ENCODE measurements around the gene CDY2A.
"Not testable (repeated sequence)": the region's sequence is repeated elsewhere in the genome, so short reads cannot be mapped to it uniquely, and the experiment has no call there.

The CDY2A gene

GRCh38 chrY:18025487-18025886, at the start of gene CDY2A:
Gene CDY2A, plus strand, starts transcription at chrY:18025787. Its CDS starts 328 bp downstream, at chrY:18026115.
- not testable (repeated sequence) for H3K4me2 ChIP-seq (ENCODE audit: low read length); H3K9me2 ChIP-seq (replicated peaks; ENCODE audit: control insufficient read depth, low read length); H3K79me2 ChIP-seq (ENCODE audit: control insufficient read depth, low read length); H3K9me3 ChIP-seq (ENCODE audit: control insufficient read depth, insufficient read depth, low read length); H3K27me3 ChIP-seq (ENCODE audit: control insufficient read depth, low read length); H3K4me3 ChIP-seq (ENCODE audit: low read length); H4K20me1 ChIP-seq (ENCODE audit: control insufficient read depth, insufficient read depth, low read depth, low read length); H3K36me3 ChIP-seq (ENCODE audit: control insufficient read depth, low read length); H3K27ac ChIP-seq (ENCODE audit: low read depth, low read length); H3F3A ChIP-seq (ENCODE audit: control insufficient read depth, insufficient read depth); H3K4me1 ChIP-seq (ENCODE audit: control insufficient read depth, low read length)

- H3K36me3 ChIP-seq (ENCODE audit: control insufficient read depth, low read length); H3K4me2 ChIP-seq (ENCODE audit: low read length); H3K9me3 ChIP-seq (ENCODE audit: control insufficient read depth, insufficient read depth, low read length); H3K9me2 ChIP-seq (replicated peaks; ENCODE audit: control insufficient read depth, low read length); H3K4me1 ChIP-seq (ENCODE audit: control insufficient read depth, low read length); H3K79me2 ChIP-seq (ENCODE audit: control insufficient read depth, low read length); H3F3A ChIP-seq (ENCODE audit: control insufficient read depth, insufficient read depth); H3K27me3 ChIP-seq (ENCODE audit: control insufficient read depth, low read length); H4K20me1 ChIP-seq (ENCODE audit: control insufficient read depth, insufficient read depth, low read depth, low read length); H3K4me3 ChIP-seq (ENCODE audit: low read length); H3K27ac ChIP-seq (ENCODE audit: low read depth, low read length): not testable (repeated sequence)
Observed at GRCh38 chrY:17997586-17997985, 28.0 kb upstream of the CDY2A start.

GRCh38 chrY:17998266-17998665, 27.3 kb upstream of the CDY2A start:
- H3K4me2 ChIP-seq (ENCODE audit: low read length); H3K4me3 ChIP-seq (ENCODE audit: low read length); H3F3A ChIP-seq (ENCODE audit: control insufficient read depth, insufficient read depth); H3K27me3 ChIP-seq (ENCODE audit: control insufficient read depth, low read length); H3K36me3 ChIP-seq (ENCODE audit: control insufficient read depth, low read length); H3K27ac ChIP-seq (ENCODE audit: low read depth, low read length); H4K20me1 ChIP-seq (ENCODE audit: control insufficient read depth, insufficient read depth, low read depth, low read length); H3K9me3 ChIP-seq (ENCODE audit: control insufficient read depth, insufficient read depth, low read length); H3K4me1 ChIP-seq (ENCODE audit: control insufficient read depth, low read length); H3K9me2 ChIP-seq (replicated peaks; ENCODE audit: control insufficient read depth, low read length); H3K79me2 ChIP-seq (ENCODE audit: control insufficient read depth, low read length): not testable (repeated sequence)

- H3K4me1 ChIP-seq (ENCODE audit: control insufficient read depth, low read length); H3K27ac ChIP-seq (ENCODE audit: low read depth, low read length): not testable (repeated sequence)
Observed at GRCh38 chrY:18023897-18024296, 1.7 kb upstream of the CDY2A start.

GRCh38 chrY:18028845-18029244, 3.3 kb downstream of the CDY2A start:
- not testable (repeated sequence) for H3K36me3 ChIP-seq (ENCODE audit: control insufficient read depth, low read length); H3K79me2 ChIP-seq (ENCODE audit: control insufficient read depth, low read length); H3K4me1 ChIP-seq (ENCODE audit: control insufficient read depth, low read length); H3K9me3 ChIP-seq (ENCODE audit: control insufficient read depth, insufficient read depth, low read length); H3K4me3 ChIP-seq (ENCODE audit: low read length); H3K9me2 ChIP-seq (replicated peaks; ENCODE audit: control insufficient read depth, low read length); H4K20me1 ChIP-seq (ENCODE audit: control insufficient read depth, insufficient read depth, low read depth, low read length); H3F3A ChIP-seq (ENCODE audit: control insufficient read depth, insufficient read depth); H3K27me3 ChIP-seq (ENCODE audit: control insufficient read depth, low read length); H3K4me2 ChIP-seq (ENCODE audit: low read length); H3K27ac ChIP-seq (ENCODE audit: low read depth, low read length)

More at GRCh38 chrY:18023897-18024296, 1.7 kb upstream of the CDY2A start:
- not testable (repeated sequence) for H4K20me1 ChIP-seq (ENCODE audit: control insufficient read depth, insufficient read depth, low read depth, low read length); H3K27me3 ChIP-seq (ENCODE audit: control insufficient read depth, low read length); H3K4me3 ChIP-seq (ENCODE audit: low read length); H3K36me3 ChIP-seq (ENCODE audit: control insufficient read depth, low read length); H3K79me2 ChIP-seq (ENCODE audit: control insufficient read depth, low read length); H3F3A ChIP-seq (ENCODE audit: control insufficient read depth, insufficient read depth); H3K9me2 ChIP-seq (replicated peaks; ENCODE audit: control insufficient read depth, low read length); H3K9me3 ChIP-seq (ENCODE audit: control insufficient read depth, insufficient read depth, low read length); H3K4me2 ChIP-seq (ENCODE audit: low read length)

- not testable (repeated sequence) for H3K79me2 ChIP-seq (ENCODE audit: control insufficient read depth, low read length); H3F3A ChIP-seq (ENCODE audit: control insufficient read depth, insufficient read depth); H3K36me3 ChIP-seq (ENCODE audit: control insufficient read depth, low read length); H3K4me2 ChIP-seq (ENCODE audit: low read length); H3K27ac ChIP-seq (ENCODE audit: low read depth, low read length); H3K9me3 ChIP-seq (ENCODE audit: control insufficient read depth, insufficient read depth, low read length); H4K20me1 ChIP-seq (ENCODE audit: control insufficient read depth, insufficient read depth, low read depth, low read length); H3K9me2 ChIP-seq (replicated peaks; ENCODE audit: control insufficient read depth, low read length); H3K27me3 ChIP-seq (ENCODE audit: control insufficient read depth, low read length); H3K4me3 ChIP-seq (ENCODE audit: low read length); H3K4me1 ChIP-seq (ENCODE audit: control insufficient read depth, low read length)
Observed at GRCh38 chrY:18030178-18030577, 4.6 kb downstream of the CDY2A start.

- H3K4me3 ChIP-seq (ENCODE audit: low read length); H3K4me2 ChIP-seq (ENCODE audit: low read length); H3F3A ChIP-seq (ENCODE audit: control insufficient read depth, insufficient read depth); H3K36me3 ChIP-seq (ENCODE audit: control insufficient read depth, low read length); H3K4me1 ChIP-seq (ENCODE audit: control insufficient read depth, low read length); H3K27ac ChIP-seq (ENCODE audit: low read depth, low read length); H3K27me3 ChIP-seq (ENCODE audit: control insufficient read depth, low read length); H3K9me3 ChIP-seq (ENCODE audit: control insufficient read depth, insufficient read depth, low read length); H3K9me2 ChIP-seq (replicated peaks; ENCODE audit: control insufficient read depth, low read length); H4K20me1 ChIP-seq (ENCODE audit: control insufficient read depth, insufficient read depth, low read depth, low read length); H3K79me2 ChIP-seq (ENCODE audit: control insufficient read depth, low read length): not testable (repeated sequence)
Observed at GRCh38 chrY:18034100-18034814, 8.7 kb downstream of the CDY2A start.

GRCh38 chrY:18034864-18035263, 9.3 kb downstream of the CDY2A start:
- not testable (repeated sequence) for H3K9me3 ChIP-seq (ENCODE audit: control insufficient read depth, insufficient read depth, low read length); H3K27ac ChIP-seq (ENCODE audit: low read depth, low read length); H3K4me1 ChIP-seq (ENCODE audit: control insufficient read depth, low read length); H3K36me3 ChIP-seq (ENCODE audit: control insufficient read depth, low read length); H3F3A ChIP-seq (ENCODE audit: control insufficient read depth, insufficient read depth); H3K79me2 ChIP-seq (ENCODE audit: control insufficient read depth, low read length); H3K9me2 ChIP-seq (replicated peaks; ENCODE audit: control insufficient read depth, low read length); H4K20me1 ChIP-seq (ENCODE audit: control insufficient read depth, insufficient read depth, low read depth, low read length); H3K4me2 ChIP-seq (ENCODE audit: low read length); H3K27me3 ChIP-seq (ENCODE audit: control insufficient read depth, low read length); H3K4me3 ChIP-seq (ENCODE audit: low read length)

Measured in DOHH2 (cell line).